Mucosa of descending colon (tissue), 3 donors: Measurements from ENCODE around the gene TTLL13. TPM values are rescaled to one million over a fixed set of nuclear protein-coding genes. Genes with fewer than 3 reads are reported as not detected.

Experiments
- ATAC-seq: fragments of 200-7000 bp; cut with Tn5 transposase; one replicate; pipeline ENCODE4 v1.9.1; 2020; ENCODE audit warnings: mild to moderate bottlenecking, moderate library complexity
- DNase-seq, 3 donors: peaks; one replicate each; pipeline ENCODE4 v3.0.0-alpha.2; 2020
- H3K36me3 ChIP-seq: fragments of 200-600 bp; one replicate; pipeline ENCODE4 v1.8.0; 2021; ENCODE audit warnings: low read depth, mild to moderate bottlenecking
- H3K4me1 ChIP-seq: fragments of 200-600 bp; one replicate; pipeline ENCODE4 v1.8.0; 2021; ENCODE audit warnings: low read depth, mild to moderate bottlenecking
- H3K4me3 ChIP-seq: fragments of 200-600 bp; one replicate; pipeline ENCODE4 v1.8.0; 2021; ENCODE audit warnings: mild to moderate bottlenecking
- H3K9me3 ChIP-seq: fragments of 200-600 bp; one replicate; pipeline ENCODE4 v1.8.0; 2021; ENCODE audit warnings: mild to moderate bottlenecking
- intact Hi-C, 2 donors: fragments of 100-400 bp; cut with DNase I in 1 of 2; cut with micrococcal nuclease in 1 of 2; formaldehyde crosslinking; loops; one replicate each; pipeline versions ENCODE4 v1.11.0 to v1.11.1; 2022; cut with DNase I, micrococcal nuclease
- total RNA-seq, 3 donors: library from RNA; stranded (reverse); fragmentation: NEBNext Ultra II Directional in 2 of 3; extraction: Animal tissue kit (Norgen Biotek cat#: 25700) in 2 of 3; gene quantifications; one replicate each; pipeline versions ENCODE4 v1.2.1 to v1.2.4, GENCODE V29; 2021 to 2023
- TF ChIP-seq, protein P1 (sequence below): fragments of 200-600 bp; IDR thresholded peaks from one replicate; pipeline ENCODE4 v1.8.0; 2022; ENCODE audit warnings: antibody characterized with exemption, mild to moderate bottlenecking
- donor health status: DM: no; HTN: no; CAD: no; lungs with moderate emphysema.
- donor health status: DM: no; HTN: no; CAD: no.
- donor health status: DM: no; HTN: yes; CAD: no.

Gene TTLL13
- total RNA-seq, 3 donors from 2014 or later: 0.34 to 0.93 (median 0.63) TPM

DNA sequence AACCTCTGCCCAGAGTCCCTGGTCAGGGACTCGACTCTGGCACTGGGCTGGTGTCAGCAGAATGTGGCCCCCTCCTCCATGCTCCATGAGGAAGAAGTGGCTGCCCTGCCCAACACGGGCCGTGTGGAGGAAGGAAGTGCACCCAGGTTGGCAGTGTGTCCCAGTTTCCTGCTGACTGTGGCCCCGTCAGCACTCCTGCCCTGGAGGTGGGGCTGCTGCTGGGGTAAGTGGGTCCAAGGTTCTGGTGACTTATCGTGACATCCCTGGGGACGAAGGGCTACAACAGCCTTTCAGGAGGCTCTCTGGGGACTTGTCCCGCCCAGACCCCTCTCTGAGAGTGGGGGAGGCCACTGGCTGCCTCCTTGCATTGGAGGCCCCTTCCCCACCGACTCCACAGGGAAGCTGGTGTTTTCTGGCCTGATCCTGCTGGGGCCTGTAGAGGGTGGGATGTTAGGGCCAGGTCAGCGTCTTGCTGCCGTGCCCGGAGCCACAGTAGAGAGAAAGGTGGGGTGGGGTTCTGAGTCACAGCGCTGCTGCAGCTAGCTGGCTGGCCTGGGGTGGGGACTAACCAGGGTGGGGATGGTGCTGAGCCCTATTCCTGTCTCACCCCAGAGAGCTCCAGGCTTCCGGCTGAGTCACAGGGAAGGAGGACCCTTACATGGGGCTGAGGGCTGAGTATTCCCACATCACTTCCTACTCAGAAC, 37.8 kb upstream of the TTLL13 start:
- intact Hi-C loops: no loop called here

GRCh38 chr15:90212221-90213098, 36.9 kb upstream of the TTLL13 start:
- Histone ChIP-seq H3K4me3 (no peak overlapping the region), H3K36me3 (no peaks in the 10 kb centered on the region), H3K4me1 (peaks cover 39% of the 10 kb centered on the region), H3K9me3 (no peaks in the 10 kb centered on the region)
- TF ChIP-seq, protein P1, sequence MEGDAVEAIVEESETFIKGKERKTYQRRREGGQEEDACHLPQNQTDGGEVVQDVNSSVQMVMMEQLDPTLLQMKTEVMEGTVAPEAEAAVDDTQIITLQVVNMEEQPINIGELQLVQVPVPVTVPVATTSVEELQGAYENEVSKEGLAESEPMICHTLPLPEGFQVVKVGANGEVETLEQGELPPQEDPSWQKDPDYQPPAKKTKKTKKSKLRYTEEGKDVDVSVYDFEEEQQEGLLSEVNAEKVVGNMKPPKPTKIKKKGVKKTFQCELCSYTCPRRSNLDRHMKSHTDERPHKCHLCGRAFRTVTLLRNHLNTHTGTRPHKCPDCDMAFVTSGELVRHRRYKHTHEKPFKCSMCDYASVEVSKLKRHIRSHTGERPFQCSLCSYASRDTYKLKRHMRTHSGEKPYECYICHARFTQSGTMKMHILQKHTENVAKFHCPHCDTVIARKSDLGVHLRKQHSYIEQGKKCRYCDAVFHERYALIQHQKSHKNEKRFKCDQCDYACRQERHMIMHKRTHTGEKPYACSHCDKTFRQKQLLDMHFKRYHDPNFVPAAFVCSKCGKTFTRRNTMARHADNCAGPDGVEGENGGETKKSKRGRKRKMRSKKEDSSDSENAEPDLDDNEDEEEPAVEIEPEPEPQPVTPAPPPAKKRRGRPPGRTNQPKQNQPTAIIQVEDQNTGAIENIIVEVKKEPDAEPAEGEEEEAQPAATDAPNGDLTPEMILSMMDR: no peak
- no peak for ATAC-seq
- intact Hi-C loops: no loop called here
- peak in 2 of 3 donors; percentile 59 for DNase-seq

More for the DNA sequence above, 37.8 kb upstream of the TTLL13 start:
- Histone ChIP-seq H3K9me3 (no peaks in the 10 kb centered on the region), H3K4me1 (peaks cover 39% of the 10 kb centered on the region), H3K4me3 (no peak overlapping the region), H3K36me3 (no peaks in the 10 kb centered on the region)
- TF ChIP-seq, protein P1: no peak
- ATAC-seq: peak; percentile 87
- DNase-seq: peak; percentile 78 to 91 (median 87)

DNA sequence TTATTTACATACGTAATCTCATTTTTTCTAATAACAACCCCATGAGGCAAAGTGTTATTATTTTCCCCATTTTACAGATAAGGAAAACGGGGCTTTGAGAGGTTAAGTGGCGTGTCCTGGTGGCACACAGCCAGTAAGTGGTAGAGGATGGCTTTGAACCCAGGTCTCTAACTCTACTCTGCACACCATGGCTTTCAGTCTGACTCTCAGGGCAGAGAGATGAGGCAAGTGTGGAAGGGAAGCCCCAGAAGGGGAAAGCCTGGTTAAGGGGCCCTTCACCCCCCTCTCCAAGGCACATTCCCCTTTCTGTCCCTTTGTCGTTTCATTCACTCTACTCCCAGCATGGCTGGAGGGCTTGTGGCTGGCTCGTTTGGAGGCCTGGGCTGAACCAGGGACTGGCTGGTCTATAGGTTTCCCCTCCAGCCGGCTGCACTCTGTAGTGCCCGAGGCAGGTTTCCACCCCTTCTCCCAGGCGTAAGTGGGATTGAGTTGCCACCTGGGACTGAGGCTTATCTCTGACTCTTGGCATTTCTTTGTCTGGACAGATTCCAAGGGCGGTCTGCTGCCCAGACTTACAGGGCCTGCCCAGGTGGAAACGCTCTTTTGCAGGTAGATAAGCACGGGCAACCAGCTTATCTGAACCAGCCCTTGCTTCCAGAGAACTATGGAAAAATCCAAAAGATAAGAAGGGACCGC, 36.1 kb upstream of the TTLL13 start:
- no peak overlapping the region for H3K4me3 ChIP-seq
- intact Hi-C loops: no loop called here
- peaks cover 7% of the 10 kb centered on the region for H3K36me3 ChIP-seq
- DNase-seq (peak; percentile 69 to 80 (median 69)), ATAC-seq (peak; percentile 55)
- peaks cover 39% of the 10 kb centered on the region for H3K4me1 ChIP-seq
- no peaks in the 10 kb centered on the region for H3K9me3 ChIP-seq
- TF ChIP-seq, protein P1: no peak

DNA sequence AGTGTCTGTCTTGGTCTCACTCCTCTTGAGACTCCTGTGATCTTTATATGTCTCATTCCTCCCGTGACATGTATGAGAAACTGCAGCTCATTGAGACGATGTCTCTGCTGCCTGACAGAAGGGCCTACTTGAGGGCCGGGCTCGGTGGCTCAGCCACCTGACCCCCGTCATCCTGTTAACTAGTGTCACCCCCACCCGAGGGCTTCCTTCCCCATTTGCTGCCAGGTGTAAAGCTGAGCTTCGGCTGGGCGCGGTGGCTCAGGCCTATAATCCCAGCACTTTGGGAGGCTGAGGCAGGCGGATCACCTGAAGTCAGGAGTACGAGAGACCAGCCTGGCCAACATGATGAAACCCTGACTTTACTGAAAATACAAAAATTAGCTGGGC, 35.5 kb upstream of the TTLL13 start:
- peak; percentile 8 for ATAC-seq
- intact Hi-C loops: no loop called here
- peak in 2 of 3 donors; percentile 56 to 68 for DNase-seq
- Histone ChIP-seq H3K4me1 (peaks cover 39% of the 10 kb centered on the region), H3K36me3 (peaks cover 7% of the 10 kb centered on the region), H3K9me3 (no peaks in the 10 kb centered on the region), H3K4me3 (no peak overlapping the region)
- TF ChIP-seq, protein P1: no peak

GRCh38 chr15:90214553-90215196, 34.7 kb upstream of the TTLL13 start:
- Histone ChIP-seq H3K36me3 (peaks cover 7% of the 10 kb centered on the region), H3K4me3 (no peak overlapping the region), H3K9me3 (no peaks in the 10 kb centered on the region), H3K4me1 (peaks cover 39% of the 10 kb centered on the region)
- DNase-seq: peak in 1 of 3 donors; percentile 9
- no peak for ATAC-seq
- TF ChIP-seq, protein P1: no peak
- intact Hi-C loops: no loop called here
